DOHH2 (cell line): ENCODE results near the gene SCN1B.

ENCODE experiments used
- CTCF ChIP-seq: fragments of 200-600 bp; sonication (generic); IDR thresholded peaks from one replicate; pipeline ENCODE4 v1.5.1; 2014; ENCODE audit warnings: antibody characterized with exemption, mild to moderate bottlenecking, low read depth, low read length; ENCODE audit not compliant: poor library complexity, severe bottlenecking
- EZH2phosphoT487 ChIP-seq: fragments of 200-600 bp; sonication (generic); IDR thresholded peaks from 2 replicates; pipeline ENCODE4 v1.6.1; 2017; ENCODE audit warnings: borderline replicate concordance, mild to moderate bottlenecking, antibody characterized with exemption, low read length, moderate library complexity, mixed read lengths

GRCh38 chr19:35002037-35002535 is 28.2 kb upstream of the SCN1B start:
- TF ChIP-seq CTCF: no peak
- no peak for TF ChIP-seq EZH2phosphoT487
